ENCODE results near the gene RAPGEF5. TPM values are rescaled to one million over a fixed set of nuclear protein-coding genes. Genes with fewer than 3 reads are reported as not detected.

Gene RAPGEF5
- total and polyA plus RNA-seq, 4 donors: 16.1 to 308 (median 61.4) TPM

DNA sequence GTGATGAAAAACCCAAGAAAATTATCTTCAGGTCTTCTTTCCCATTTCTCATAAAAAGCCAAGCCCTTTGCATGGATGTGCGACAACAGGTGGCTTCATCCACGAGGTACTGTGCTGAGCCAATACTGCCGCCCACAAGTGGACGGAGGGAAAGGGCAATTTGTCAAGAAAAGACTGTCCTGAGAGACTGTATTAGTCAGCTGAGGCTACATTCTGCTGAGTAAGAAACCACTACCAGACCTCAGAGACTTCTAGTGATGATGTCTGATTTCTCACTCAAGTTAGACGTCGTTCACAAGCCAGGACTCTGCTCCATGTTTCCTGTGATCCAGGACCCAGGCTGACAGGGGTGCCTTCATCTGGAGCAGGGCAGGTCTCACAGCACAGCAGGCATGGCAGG lies 239.7 kb downstream of the RAPGEF5 start:
- no peak for DNase-seq
- Histone ChIP-seq H3K36me3 (ENCODE audit: control insufficient read depth in 4 of 4, insufficient read depth in 4 of 4, low read length in 4 of 4) (peaks cover 0 to 24% (median 0%) of the 10 kb centered on the region in 4 donors), H3K9me3 (ENCODE audit: control insufficient read depth in 4 of 4, insufficient read depth in 3 of 4, low read length in 3 of 4) (peaks cover 0 to 2% (median 0%) of the 10 kb centered on the region in 4 donors), H3K4me1 (ENCODE audit: control insufficient read depth in 5 of 5, insufficient read depth in 5 of 5, low read length in 5 of 5) (no peaks in the 10 kb centered on the region), H3K4me3 (no peak overlapping the region), H3K27me3 (ENCODE audit: control insufficient read depth in 3 of 3, insufficient read depth in 3 of 3, low read length in 2 of 3) (no peaks in the 10 kb centered on the region), H3K27ac (ENCODE audit: low read depth in 1 of 2, low read length in 1 of 2) (no peak overlapping the region), H3K9ac (ENCODE audit: insufficient read depth in 1 of 2, low read length in 2 of 2) (no peak overlapping the region)
- ATAC-seq (ENCODE audit: insufficient read depth, low FRiP score): no peak
- TF ChIP-seq, protein P1, sequence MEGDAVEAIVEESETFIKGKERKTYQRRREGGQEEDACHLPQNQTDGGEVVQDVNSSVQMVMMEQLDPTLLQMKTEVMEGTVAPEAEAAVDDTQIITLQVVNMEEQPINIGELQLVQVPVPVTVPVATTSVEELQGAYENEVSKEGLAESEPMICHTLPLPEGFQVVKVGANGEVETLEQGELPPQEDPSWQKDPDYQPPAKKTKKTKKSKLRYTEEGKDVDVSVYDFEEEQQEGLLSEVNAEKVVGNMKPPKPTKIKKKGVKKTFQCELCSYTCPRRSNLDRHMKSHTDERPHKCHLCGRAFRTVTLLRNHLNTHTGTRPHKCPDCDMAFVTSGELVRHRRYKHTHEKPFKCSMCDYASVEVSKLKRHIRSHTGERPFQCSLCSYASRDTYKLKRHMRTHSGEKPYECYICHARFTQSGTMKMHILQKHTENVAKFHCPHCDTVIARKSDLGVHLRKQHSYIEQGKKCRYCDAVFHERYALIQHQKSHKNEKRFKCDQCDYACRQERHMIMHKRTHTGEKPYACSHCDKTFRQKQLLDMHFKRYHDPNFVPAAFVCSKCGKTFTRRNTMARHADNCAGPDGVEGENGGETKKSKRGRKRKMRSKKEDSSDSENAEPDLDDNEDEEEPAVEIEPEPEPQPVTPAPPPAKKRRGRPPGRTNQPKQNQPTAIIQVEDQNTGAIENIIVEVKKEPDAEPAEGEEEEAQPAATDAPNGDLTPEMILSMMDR (IDR thresholded peaks at IDR 0.05; ENCODE audit: control extremely low read depth, extremely low read depth): no peak
- WGBS, 2 donors: 83 to 86% methylated on average over 6 of the region's 6 CpGs

DNA sequence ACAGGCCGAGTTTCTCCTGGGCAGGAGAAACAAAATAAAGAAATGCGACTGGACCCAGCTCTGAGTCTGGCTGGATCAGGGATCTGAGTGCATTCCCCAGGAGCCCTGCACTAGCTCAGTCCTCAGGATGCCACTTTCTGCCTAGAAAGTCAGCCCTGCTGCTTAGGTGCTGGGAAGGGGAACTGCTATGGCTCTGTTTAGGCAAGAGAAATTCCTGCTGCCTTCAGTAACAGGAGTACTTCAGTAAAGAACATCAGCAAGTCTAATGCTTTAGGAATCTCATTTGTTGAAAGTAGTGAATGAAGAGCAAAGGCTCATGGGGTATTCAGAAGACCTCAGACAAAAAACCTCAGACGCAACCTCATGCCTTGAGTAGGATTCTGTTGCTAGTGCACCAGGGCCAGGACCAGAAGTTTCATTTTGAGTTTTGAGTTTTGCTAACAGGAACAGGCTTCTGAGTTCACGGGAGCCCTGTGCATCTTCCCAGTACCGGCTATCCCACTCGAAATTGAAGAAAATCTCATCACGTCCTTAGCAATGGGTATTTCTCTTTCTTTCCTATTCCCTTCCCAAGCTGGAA lies 240.4 kb downstream of the RAPGEF5 start:
- no peak for ATAC-seq (ENCODE audit: insufficient read depth, low FRiP score)

DNA sequence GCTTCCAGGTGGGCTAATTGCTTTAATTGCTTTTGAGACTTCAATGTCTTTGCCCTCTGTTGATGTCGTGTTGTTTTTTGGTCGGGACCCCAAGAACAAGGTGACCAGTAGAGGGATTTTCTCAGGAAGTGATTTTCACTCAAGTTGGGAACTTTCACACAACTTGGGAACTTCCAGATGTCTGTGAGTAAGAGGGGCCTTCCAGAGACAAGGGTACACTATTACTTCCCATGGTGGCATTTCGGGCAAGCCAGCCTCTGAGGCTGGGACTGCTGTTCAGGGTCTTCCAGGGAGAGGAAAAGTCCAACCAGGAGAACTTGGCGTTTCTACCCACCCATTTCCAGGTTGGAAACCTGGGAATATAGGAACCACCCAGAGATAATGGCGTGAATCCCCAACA lies 241.3 kb downstream of the RAPGEF5 start:
- no peak overlapping the region for H3K4me3 ChIP-seq
- peaks cover 0 to 14% (median 0%) of the 10 kb centered on the region in 4 donors for H3K36me3 ChIP-seq (ENCODE audit: control insufficient read depth in 4 of 4, insufficient read depth in 4 of 4, low read length in 4 of 4)
- H3K27ac ChIP-seq (ENCODE audit: low read depth in 1 of 2, low read length in 1 of 2): no peak overlapping the region
- TF ChIP-seq, protein P1 (IDR thresholded peaks at IDR 0.05; ENCODE audit: control extremely low read depth, extremely low read depth): no peak
- no peaks in the 10 kb centered on the region for H3K27me3 ChIP-seq (ENCODE audit: control insufficient read depth in 3 of 3, insufficient read depth in 3 of 3, low read length in 2 of 3)
- H3K9ac ChIP-seq (ENCODE audit: insufficient read depth in 1 of 2, low read length in 2 of 2): no peak overlapping the region
- DNase-seq (no peak), ATAC-seq (ENCODE audit: insufficient read depth, low FRiP score) (no peak)
- WGBS, 2 donors: 83 to 90% methylated on average over 5 of the region's 5 CpGs
- peaks cover 0 to 2% (median 0%) of the 10 kb centered on the region in 4 donors for H3K9me3 ChIP-seq (ENCODE audit: control insufficient read depth in 4 of 4, insufficient read depth in 3 of 4, low read length in 3 of 4)
- H3K4me1 ChIP-seq (ENCODE audit: control insufficient read depth in 5 of 5, insufficient read depth in 5 of 5, low read length in 5 of 5): no peaks in the 10 kb centered on the region

More for the DNA sequence above, 240.4 kb downstream of the RAPGEF5 start:
- WGBS, 2 donors: 94% methylated on average over 7 of the region's 7 CpGs
- H3K4me3 ChIP-seq: no peak overlapping the region
- H3K27ac ChIP-seq (ENCODE audit: low read depth in 1 of 2, low read length in 1 of 2): peak overlapping the region in 1 of 2 donors; percentile 32
- H3K27me3 ChIP-seq (ENCODE audit: control insufficient read depth in 3 of 3, insufficient read depth in 3 of 3, low read length in 2 of 3): no peaks in the 10 kb centered on the region
- TF ChIP-seq, protein P1 (IDR thresholded peaks at IDR 0.05; ENCODE audit: control extremely low read depth, extremely low read depth): no peak
- no peak for DNase-seq
- H3K36me3 ChIP-seq (ENCODE audit: control insufficient read depth in 4 of 4, insufficient read depth in 4 of 4, low read length in 4 of 4): peaks cover 0 to 18% (median 0%) of the 10 kb centered on the region in 4 donors
- H3K9me3 ChIP-seq (ENCODE audit: control insufficient read depth in 4 of 4, insufficient read depth in 3 of 4, low read length in 3 of 4): peaks cover 0 to 2% (median 0%) of the 10 kb centered on the region in 4 donors
- H3K9ac ChIP-seq (ENCODE audit: insufficient read depth in 1 of 2, low read length in 2 of 2): no peak overlapping the region
- no peaks in the 10 kb centered on the region for H3K4me1 ChIP-seq (ENCODE audit: control insufficient read depth in 5 of 5, insufficient read depth in 5 of 5, low read length in 5 of 5)

Measured in lung (tissue), 12 donors.